NCI-H1417 (cell line): ENCODE results near the gene PLAA.
"Not testable (repeated sequence)": the region's sequence is repeated elsewhere in the genome, so short reads cannot be mapped to it uniquely, and the experiment has no call there.

Source experiments
- DNase-seq, 3 experiments: peaks; one replicate each; lab custom pipeline; 2025; lab: John Stamatoyannopoulos, UW

PLAA gene

GRCh38 chr9:26935847-26936246, 11.2 kb downstream of the PLAA start:
- DNase-seq = peak in 2 of 3 experiments; percentile 0 to 60

DNA sequence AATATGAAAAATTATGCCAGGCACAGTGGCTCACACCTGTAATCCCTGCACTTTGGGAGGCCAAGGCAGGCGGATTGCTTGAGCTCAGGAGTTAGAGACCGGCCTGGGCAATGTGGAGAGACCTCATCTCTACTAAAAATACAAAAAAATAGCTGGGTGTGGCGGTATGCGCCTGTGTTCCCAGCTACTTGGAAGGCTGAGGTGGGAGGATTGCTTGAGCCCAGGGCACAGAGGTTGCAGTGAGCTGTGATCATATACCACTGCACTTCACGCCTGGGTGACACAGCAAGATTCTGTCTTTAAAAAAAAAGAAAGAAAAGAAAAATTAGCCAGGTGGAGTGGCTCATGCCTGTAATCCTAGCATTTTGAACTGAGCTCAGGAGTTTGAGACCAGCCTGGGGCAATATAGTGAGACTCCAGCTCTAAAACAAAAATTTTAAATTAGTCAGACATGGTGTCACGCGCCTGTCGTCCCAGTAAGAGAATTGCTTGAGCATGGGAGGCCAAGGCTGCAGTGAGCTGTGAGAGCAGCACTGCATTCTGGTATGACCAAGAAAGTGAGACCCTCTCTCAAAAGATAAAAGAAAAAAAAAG, 18.0 kb downstream of the PLAA start:
- DNase-seq = no peak

- no peak for DNase-seq
These were observed 21.4 kb downstream of the PLAA start for GRCh38 chr9:26925609-26926008.

DNA sequence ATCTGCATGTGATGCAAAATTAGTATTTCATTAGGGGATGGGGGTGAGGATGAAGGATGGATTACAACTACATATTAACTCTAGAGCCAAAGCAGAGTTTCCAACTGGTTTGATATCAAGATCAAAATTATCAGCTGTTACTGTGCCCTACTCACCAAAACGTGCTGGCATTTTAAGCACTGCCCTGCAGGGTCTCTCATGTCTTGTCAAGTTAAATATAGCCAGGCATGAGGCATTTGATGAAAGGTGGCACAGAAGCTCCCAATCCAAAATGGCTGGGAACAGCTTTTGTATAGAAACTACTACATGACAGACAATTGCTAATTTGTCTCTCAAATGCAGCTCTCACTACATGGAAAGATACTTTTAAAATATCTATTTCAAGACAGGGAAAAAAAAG, 27.3 kb downstream of the PLAA start:
- no peak for DNase-seq

DNA sequence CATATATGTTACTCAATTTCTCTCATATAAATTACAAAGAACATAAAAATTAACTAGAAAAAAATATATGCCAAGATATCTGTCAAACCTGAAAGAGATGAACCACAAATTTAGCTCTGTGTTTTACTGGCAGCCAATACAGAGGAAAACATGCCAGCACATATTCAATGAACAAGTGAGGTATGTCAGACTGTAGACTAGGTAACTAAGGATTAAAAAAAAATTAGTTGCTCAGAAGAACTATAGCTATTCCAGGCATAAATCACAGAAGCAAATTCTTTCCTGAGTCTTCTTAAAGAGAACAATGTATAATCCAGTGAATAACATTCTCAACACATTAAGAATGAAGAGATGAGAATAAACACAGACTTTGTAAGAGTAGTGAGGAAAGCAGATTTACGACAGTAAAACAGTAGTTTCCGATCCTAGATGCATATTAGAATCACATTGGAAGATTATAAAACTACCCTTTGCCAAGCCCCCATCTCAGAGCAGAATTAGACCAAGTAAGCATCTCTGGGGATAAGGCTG, 33.8 kb downstream of the PLAA start:
- DNase-seq = no peak

- no peak for DNase-seq
These were observed 42.4 kb downstream of the PLAA start for GRCh38 chr9:26904671-26905070.

DNA sequence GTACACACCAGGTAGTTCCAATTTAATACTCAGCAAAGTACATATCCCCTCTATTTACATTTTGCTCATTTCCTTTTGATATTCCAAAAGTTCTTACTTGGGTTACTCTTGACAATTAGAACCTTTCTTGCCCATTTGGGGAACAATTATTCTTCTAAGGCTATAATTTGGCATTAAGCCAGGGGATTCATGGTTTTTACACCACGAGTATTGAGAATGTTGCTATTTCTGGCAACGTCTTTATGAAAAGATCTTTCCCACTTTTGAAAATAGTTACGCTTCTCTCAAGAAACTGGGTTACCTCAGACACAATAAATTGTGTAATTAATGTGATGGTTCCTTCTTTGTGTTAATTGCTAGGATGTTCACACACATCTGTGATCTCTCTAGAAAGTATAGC, 43.0 kb downstream of the PLAA start:
- no peak for DNase-seq

DNA sequence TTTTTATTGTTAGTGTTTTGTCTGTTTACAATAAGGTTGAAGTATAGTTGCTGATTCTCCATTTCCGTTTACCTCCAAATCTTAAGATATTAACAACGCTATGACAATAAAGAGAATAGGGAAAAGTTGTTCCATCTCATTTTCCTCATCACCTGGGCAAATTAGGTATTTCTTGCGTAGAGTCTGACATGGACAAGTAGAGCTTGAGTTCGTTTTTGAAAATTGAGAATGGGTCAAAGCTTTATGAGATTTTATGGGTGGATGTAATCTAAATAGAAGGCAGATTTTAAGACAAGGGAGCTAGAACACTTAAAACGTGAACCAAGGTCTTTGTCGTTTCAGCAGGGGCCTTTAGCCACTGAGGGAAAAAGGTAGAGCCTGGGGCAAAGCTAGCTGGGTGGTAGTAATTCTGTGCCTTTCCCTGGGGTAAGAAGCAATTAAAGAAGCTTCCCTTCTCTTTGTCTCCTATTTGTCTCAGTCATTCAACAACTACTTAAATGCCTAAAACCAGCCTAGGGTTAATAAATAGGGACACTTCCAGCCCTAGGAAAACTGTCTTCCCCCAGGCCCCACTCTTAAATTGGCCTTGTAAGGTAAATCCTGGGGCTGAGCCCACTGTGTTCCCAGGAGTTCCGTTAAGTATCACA, 53.9 kb downstream of the PLAA start:
- peak in 1 of 3 experiments; percentile 18 for DNase-seq

DNA sequence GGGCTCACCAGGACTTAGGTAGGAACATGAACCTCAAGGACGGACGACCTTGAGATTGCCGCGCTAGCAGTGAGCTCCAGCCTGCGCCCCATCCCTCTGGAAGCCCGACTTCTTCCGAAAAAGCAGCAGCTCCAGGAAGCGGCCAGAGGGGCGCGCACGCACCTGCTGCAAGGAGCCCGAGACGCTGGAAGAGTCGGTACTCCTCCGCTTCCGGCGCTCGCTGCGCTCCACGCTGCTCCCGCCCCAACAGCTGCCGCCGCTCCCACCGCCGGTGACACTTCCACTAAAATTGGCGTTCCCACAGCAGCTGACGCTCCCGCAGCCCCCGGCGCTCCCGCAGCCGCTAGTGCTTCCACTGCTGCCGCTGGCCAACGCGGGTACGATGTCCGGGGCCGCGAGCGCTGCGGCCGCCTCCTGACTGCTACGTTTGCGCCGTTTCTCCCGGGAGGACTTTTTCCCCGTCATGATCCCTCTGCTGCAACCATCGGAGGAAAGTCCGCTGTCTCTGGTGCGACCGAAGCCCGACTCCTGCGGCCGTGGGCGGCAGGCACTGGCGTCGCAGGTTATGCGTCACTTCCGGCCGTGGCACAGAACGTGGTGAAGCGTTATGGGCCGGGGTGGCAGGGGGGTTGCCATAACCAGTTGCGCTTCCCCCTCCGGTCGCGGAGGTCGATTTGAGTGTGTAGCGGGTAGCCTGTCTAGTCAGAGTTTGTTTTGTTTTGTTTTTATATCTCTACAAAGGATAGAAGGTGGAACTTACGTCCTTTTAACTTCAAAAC, 54.6 kb downstream of the PLAA start, which contains the start of gene CAAP1:
Gene CAAP1, minus strand, starts transcription at position 552 of the 779 bp plus-strand sequence. Its CDS starts 87 bp downstream, at position 465.
- DNase-seq = peak; percentile 84 to 91 (median 88)

DNA sequence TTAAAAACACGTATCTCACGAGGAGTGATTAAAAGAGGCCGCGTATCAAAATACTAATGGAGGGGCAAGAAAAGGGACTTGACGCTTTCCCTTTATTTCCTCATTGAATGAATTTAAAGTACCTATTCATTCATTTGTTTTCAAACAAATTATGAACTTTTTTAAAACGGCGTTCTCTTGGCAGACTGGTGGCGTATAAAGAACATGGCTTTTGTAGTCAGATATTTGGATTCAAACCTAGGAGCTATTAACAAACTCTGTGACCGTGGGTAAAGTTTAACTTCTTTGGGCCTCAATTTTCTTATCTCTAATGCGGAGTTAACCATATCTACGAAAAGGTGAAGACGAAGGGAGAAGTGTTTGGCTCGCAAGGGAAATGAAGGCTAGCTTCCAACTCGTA, 55.3 kb downstream of the PLAA start:
- no peak for DNase-seq

DNA sequence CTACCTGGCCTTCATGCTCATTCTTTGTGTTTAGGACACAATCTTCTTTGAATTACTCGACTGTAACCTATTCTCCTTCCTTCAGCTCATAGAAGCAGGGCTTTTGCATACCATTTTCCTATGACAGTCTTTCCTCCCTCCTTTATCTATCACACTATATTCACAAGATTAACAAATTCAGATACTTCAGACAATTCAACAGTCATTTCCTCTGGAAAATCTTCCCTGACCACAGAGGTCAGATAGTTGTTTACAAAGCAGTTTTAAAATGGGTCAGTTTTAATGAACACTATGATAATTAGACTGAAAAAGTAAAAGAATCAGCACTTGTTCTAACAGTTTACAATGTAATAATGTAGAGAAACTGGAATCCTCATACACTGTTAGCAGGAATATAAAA, 58.8 kb downstream of the PLAA start:
- no peak for DNase-seq

DNA sequence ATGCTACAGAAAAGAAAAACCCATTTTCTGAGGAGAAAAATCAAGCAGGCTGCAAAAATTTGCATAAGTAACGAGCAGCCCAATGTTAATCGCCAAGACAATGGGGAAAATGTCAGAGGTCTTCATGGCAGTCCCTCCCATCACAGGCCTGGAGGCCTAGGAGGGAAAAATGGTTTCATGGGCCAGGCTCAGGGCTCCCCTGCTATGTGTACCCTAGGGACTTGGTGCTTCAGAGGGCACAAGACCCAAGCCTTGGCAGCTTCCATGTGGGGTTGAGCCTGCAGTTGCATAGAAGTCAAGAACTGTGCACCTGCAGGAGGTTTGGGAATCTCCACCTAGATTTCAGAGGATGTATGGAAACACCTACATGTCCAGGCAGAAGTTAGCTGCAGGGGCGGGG, 64.9 kb downstream of the PLAA start:
- no peak for DNase-seq

GRCh38 chr9:26880262-26880661, 66.8 kb downstream of the PLAA start:
- no peak for DNase-seq

- DNase-seq = not testable (repeated sequence)
These were observed 71.9 kb downstream of the PLAA start for GRCh38 chr9:26875155-26875554.

DNA sequence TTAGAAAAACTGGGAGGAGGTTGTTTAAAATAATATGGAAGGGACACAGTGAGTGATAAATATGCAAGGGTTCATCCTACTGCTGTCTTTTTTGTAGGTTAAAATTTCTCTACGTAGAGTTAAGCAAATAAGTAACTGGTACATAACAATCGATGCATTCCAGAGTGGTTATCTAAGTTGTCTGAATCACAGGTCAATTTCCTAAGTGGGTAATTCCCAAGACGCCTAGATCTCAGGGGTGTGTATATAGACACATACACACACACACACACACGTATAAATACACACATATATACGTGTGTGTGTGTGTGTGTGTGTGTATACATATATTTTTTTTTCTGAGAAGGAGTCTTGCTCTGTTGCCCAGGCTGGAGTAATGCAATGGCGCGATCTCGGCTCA, 76.8 kb downstream of the PLAA start:
- DNase-seq = no peak

- peak in 1 of 3 experiments; percentile 1 for DNase-seq
These were observed 84.0 kb downstream of the PLAA start for GRCh38 chr9:26863074-26863473.

DNA sequence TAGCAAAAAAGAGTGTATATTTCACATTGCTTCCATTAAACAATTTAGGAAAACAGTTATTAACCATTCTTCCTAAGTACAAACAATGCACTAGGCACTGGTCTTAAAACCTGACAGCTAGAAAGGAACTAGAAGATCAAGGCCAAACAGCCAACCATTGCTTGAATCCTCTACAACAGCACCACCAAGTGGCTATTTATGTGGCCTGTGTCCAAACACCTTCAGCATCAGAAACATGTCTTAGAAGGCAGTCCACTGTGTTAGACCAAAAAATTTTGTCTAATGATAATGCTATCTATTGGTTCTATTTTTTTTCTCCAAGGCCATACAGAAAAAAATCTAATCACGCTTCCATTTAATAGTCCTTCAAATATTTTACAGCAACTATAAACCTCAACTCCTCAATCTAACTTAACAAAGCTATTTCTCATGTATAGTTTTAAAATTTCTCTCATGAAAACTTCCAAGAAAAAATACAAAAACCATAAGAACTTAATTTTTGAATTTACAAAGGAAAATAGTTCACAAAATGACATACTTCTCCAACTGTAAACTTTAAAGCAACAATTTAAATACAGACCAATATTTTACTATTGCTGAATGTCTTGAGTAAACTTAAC, 90.5 kb downstream of the PLAA start:
- DNase-seq = peak; percentile 17 to 77 (median 28)
